H1 (cell line): Measurements from ENCODE around the gene RBM10. TPM values are rescaled to one million over a fixed set of nuclear protein-coding genes. Genes with fewer than 3 reads are reported as not detected.

Experiments
- CTCF ChIA-PET: fragments of 300-600 bp; sonication (Branson Sonifier 250); formaldehyde crosslinking; loops from one replicate; lab custom pipeline; 2021; ENCODE audit not compliant: partially characterized antibody; lab: Charles Lee
- POLR2A ChIA-PET: fragments of 300-600 bp; sonication (Branson Sonifier 250); formaldehyde crosslinking; loops from one replicate; lab custom pipeline; 2021; ENCODE audit warnings: inconsistent platforms; ENCODE audit not compliant: partially characterized antibody; lab: Charles Lee
- DNase-seq, 2 experiments: peaks; one replicate each; pipeline versions ENCODE4 v3.0.0 to v3.0.0-alpha.2; 2010 to 2022; ENCODE audit warnings: low spot score in 2 of 2, low read depth in 1 of 2, mixed read lengths in 1 of 2
- FAIRE-seq: peaks from 2 replicates; lab custom pipeline; 2011; peaks lifted over from hg19 to GRCh38; lab: Jason Lieb, UNC
- H2AFZ ChIP-seq: 2 replicates; pipeline ENCODE4 v1.8.1; 2012; ENCODE audit warnings: low read length, inconsistent platforms
- H2AK5ac ChIP-seq: 2 replicates; pipeline ENCODE4 v1.6.1; 2013; ENCODE audit warnings: low read depth, low read length
- H2BK120ac ChIP-seq: replicated peaks from 2 replicates; pipeline ENCODE3; 2013; ENCODE audit warnings: low read depth, low read length, inconsistent platforms
- H2BK12ac ChIP-seq: 2 replicates; pipeline ENCODE4 v1.6.1; 2013; ENCODE audit warnings: low read depth, low read length
- H2BK15ac ChIP-seq: 2 replicates; pipeline ENCODE4 v1.6.1; 2013; ENCODE audit warnings: low read length
- H2BK20ac ChIP-seq: 2 replicates; pipeline ENCODE4 v1.6.1; 2013; ENCODE audit warnings: low read length
- H2BK5ac ChIP-seq: 2 replicates; pipeline ENCODE4 v1.6.1; 2013; ENCODE audit warnings: low read depth, low read length
- H3K14ac ChIP-seq: 2 replicates; pipeline ENCODE4 v1.6.1; 2013; ENCODE audit warnings: inconsistent platforms; ENCODE audit not compliant: insufficient read length
- H3K18ac ChIP-seq: 2 replicates; pipeline ENCODE4 v1.6.1; 2013; ENCODE audit warnings: low read length; ENCODE audit errors: extremely low read depth
- H3K23ac ChIP-seq: 2 replicates; pipeline ENCODE4 v1.6.1; 2013; ENCODE audit warnings: inconsistent platforms; ENCODE audit not compliant: insufficient read length
- H3K23me2 ChIP-seq: 2 replicates; pipeline ENCODE4 v1.6.1; 2013; ENCODE audit warnings: low read depth, low read length
- H3K27ac ChIP-seq: 2 replicates; pipeline ENCODE4 v1.6.1; 2011; ENCODE audit warnings: low read depth, low read length, inconsistent platforms
- H3K27me3 ChIP-seq, 4 experiments: replicated peaks in 1 of 4; 1 replicate in 1 of 4; 2 replicates in 3 of 4; pipeline versions ENCODE4 v1.6.1 to v1.8.1; 2011 to 2013; ENCODE audit warnings: low read length in 3 of 4, mild to moderate bottlenecking in 3 of 4, inconsistent platforms in 2 of 4, mixed read lengths in 2 of 4, moderate library complexity in 1 of 4; ENCODE audit not compliant: control insufficient read depth in 3 of 4, insufficient read depth in 3 of 4; ENCODE audit errors: extremely low read depth in 1 of 4
- H3K36me3 ChIP-seq, 4 experiments: 2 replicates each; pipeline versions ENCODE4 v1.6.1 to v1.8.1; 2011 to 2013; ENCODE audit warnings: mild to moderate bottlenecking in 4 of 4, low read length in 3 of 4, moderate library complexity in 2 of 4, control low read depth in 1 of 4, inconsistent platforms in 1 of 4; ENCODE audit not compliant: insufficient read depth in 4 of 4, control insufficient read depth in 2 of 4
- H3K4ac ChIP-seq: replicated peaks from 2 replicates; pipeline ENCODE3; 2013; ENCODE audit warnings: low read length, low read depth, mixed read lengths, inconsistent platforms; ENCODE audit not compliant: insufficient read length
- H3K4me1 ChIP-seq, 4 experiments: replicated peaks in 1 of 4; 1 replicate in 1 of 4; 2 replicates in 3 of 4; pipeline versions ENCODE4 v1.6.1 to v1.8.1; 2011 to 2013; ENCODE audit warnings: low read length in 3 of 4, inconsistent platforms in 2 of 4, mixed read lengths in 1 of 4; ENCODE audit not compliant: insufficient read depth in 4 of 4, control insufficient read depth in 3 of 4
- H3K4me2 ChIP-seq, 2 experiments: 2 replicates each; pipeline versions ENCODE4 v1.6.1 to v1.8.1; 2011 to 2013; ENCODE audit warnings: low read depth in 2 of 2, low read length in 2 of 2, control low read depth in 1 of 2, inconsistent platforms in 1 of 2, mild to moderate bottlenecking in 1 of 2; ENCODE audit not compliant: insufficient read depth in 1 of 2
- H3K4me3 ChIP-seq, 4 experiments: fragments of 200-600, 300-600 bp in 1 of 4; sonication (generic), shearing (Covaris generic), sonication (Bioruptor Twin) in 1 of 4; 2 replicates each; pipeline versions ENCODE4 v1.5.1 to v1.8.1; 2011 to 2016; ENCODE audit warnings: low read length in 4 of 4, low read depth in 3 of 4, control low read depth in 2 of 4, inconsistent platforms in 2 of 4, mild to moderate bottlenecking in 2 of 4, mixed read lengths in 1 of 4, moderate library complexity in 1 of 4; ENCODE audit not compliant: insufficient read depth in 2 of 4; ENCODE audit errors: extremely low read depth in 1 of 4
- H3K56ac ChIP-seq: replicated peaks from 2 replicates; pipeline ENCODE3; 2013; ENCODE audit warnings: low read depth, mild to moderate bottlenecking, mixed read lengths, low read length, inconsistent platforms; ENCODE audit not compliant: insufficient read length
- H3K79me1 ChIP-seq: 2 replicates; pipeline ENCODE4 v1.6.1; 2013; ENCODE audit warnings: low read depth, low read length, control low read depth
- H3K79me2 ChIP-seq, 2 experiments: 2 replicates each; pipeline versions ENCODE4 v1.6.1 to v1.8.1; 2012 to 2013; ENCODE audit warnings: low read length in 2 of 2, mild to moderate bottlenecking in 2 of 2, inconsistent platforms in 1 of 2; ENCODE audit not compliant: insufficient read depth in 2 of 2, control insufficient read depth in 1 of 2
- H3K9ac ChIP-seq, 4 experiments: replicated peaks in 1 of 4; 1 replicate in 1 of 4; 2 replicates in 3 of 4; pipeline versions ENCODE4 v1.6.1 to v1.8.1; 2011 to 2013; ENCODE audit warnings: low read depth in 3 of 4, low read length in 3 of 4, control low read depth in 2 of 4, mild to moderate bottlenecking in 2 of 4, moderate library complexity in 2 of 4, inconsistent platforms in 1 of 4; ENCODE audit errors: extremely low read depth in 1 of 4
- H3K9me3 ChIP-seq, 2 experiments: 2 replicates each; pipeline versions ENCODE4 v1.6.1 to v1.8.1; 2012 to 2013; ENCODE audit warnings: mild to moderate bottlenecking in 2 of 2, moderate library complexity in 2 of 2, control low read depth in 1 of 2, inconsistent platforms in 1 of 2, low read depth in 1 of 2, low read length in 1 of 2, mixed read lengths in 1 of 2; ENCODE audit not compliant: insufficient read depth in 2 of 2
- H4K20me1 ChIP-seq, 2 experiments: replicated peaks in 1 of 2; 2 replicates each; pipeline versions ENCODE3 to v1.8.1; 2011 to 2013; ENCODE audit warnings: inconsistent platforms in 2 of 2, low read length in 2 of 2, mild to moderate bottlenecking in 1 of 2; ENCODE audit not compliant: insufficient read depth in 2 of 2, control insufficient read depth in 1 of 2
- H4K5ac ChIP-seq: 2 replicates; pipeline ENCODE4 v1.6.1; 2013; ENCODE audit warnings: low read length, low read depth, mixed read lengths, inconsistent platforms; ENCODE audit not compliant: insufficient read length
- H4K8ac ChIP-seq: 2 replicates; pipeline ENCODE4 v1.8.0; 2013; ENCODE audit warnings: mild to moderate bottlenecking, moderate library complexity, low read length, inconsistent platforms; ENCODE audit not compliant: insufficient read depth; ENCODE audit errors: extremely low read depth
- H4K91ac ChIP-seq: replicated peaks from 2 replicates; pipeline ENCODE3; 2013; ENCODE audit warnings: low read length, mixed read lengths, inconsistent platforms; ENCODE audit not compliant: insufficient read length
- CREB1 ChIP-seq: IDR thresholded peaks from 2 replicates; pipeline ENCODE4 v1.6.1; 2012; ENCODE audit warnings: inconsistent platforms
- WGBS, 2 experiments: shearing (Covaris generic) in 1 of 2; methylation state at CpG; one replicate each; pipeline versions ENCODE4 v1.1.6 to v1.1.7; 2013 to 2015; ENCODE audit warnings: low lambda C conversion rate in 2 of 2, mixed read lengths in 2 of 2, inconsistent platforms in 1 of 2, low coverage in 1 of 2, missing lambda C conversion rate in 1 of 2; ENCODE audit not compliant: insufficient replicate concordance in 2 of 2, insufficient coverage in 1 of 2, insufficient read length in 1 of 2; ENCODE audit errors: extremely low coverage in 1 of 2, missing lambda C conversion rate in 1 of 2; 5-methylcytosine and 5-hydroxymethylcytosine counted together
- polyA plus RNA-seq, 7 experiments: library from polyadenylated mRNA; depleted of rRNA in 3 of 7; stranded (reverse) in 5 of 7; unstranded in 2 of 7; fragments of >200 nt in 5 of 7; fragments of 200-250 nt in 2 of 7; gene quantifications; 1 replicate in 5 of 7; 2 replicates in 1 of 7; 4 replicates in 1 of 7; pipeline versions ENCODE4 v1.2.1 to v1.2.3, GENCODE V29; 2011 to 2013; ENCODE audit warnings: missing spikeins in 2 of 7, mixed read lengths in 2 of 7
- total RNA-seq: library from RNA; stranded (reverse); fragmentation: NEBNext Ultra II Directional; extraction: Animal tissue kit (Norgen Biotek cat#: 25700); gene quantifications from 2 replicates; pipeline ENCODE4 v1.2.1, GENCODE V29; 2021

The RBM10 gene
- total and polyA plus RNA-seq, 2 of the 8 experiments (the other 6 are each of a cell fraction or from before 2014, with no cell fraction given), result 35.7 to 64.0 TPM

DNA sequence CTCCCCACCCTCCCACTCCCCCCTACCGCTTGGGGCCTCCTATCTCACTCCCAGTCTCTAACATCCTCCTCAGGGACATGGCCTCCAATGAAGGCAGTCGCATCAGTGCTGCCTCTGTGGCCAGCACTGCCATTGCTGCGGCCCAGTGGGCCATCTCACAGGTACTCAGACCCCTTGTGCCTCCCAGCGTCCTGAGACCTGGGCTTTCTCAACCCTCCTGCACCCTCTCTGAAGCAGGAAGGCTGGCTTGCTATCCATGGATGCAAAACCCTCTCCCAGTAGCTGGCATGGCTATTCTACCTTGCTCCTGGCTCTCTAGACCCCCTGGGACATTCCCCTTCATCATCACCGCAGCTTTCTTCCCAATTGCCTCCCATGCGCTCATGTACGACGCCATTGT, 35.3 kb downstream of the RBM10 start:
- H3K4me2 ChIP-seq, result no peak overlapping the region
- H3K79me2 ChIP-seq, result no peaks in the 10 kb centered on the region
- H2AFZ ChIP-seq, result no peak overlapping the region
- no peak overlapping the region for H4K8ac ChIP-seq
- no peak overlapping the region for H3K56ac ChIP-seq
- no peaks in the 10 kb centered on the region for H3K4me1 ChIP-seq
- peaks cover 4 to 47% (median 30%) of the 10 kb centered on the region in 4 experiments; a peak in 7 of 8 replicates for H3K36me3 ChIP-seq
- no peak overlapping the region for H3K27ac ChIP-seq
- H3K23ac ChIP-seq, result no peak overlapping the region
- ChIA-PET CTCF (no interaction called here), POLR2A (no interaction called here)
- no peak overlapping the region for H2BK120ac ChIP-seq
- no peaks in the 10 kb centered on the region for H3K27me3 ChIP-seq
- no peak overlapping the region for H3K18ac ChIP-seq
- H2BK20ac ChIP-seq, result no peak overlapping the region
- H4K91ac ChIP-seq, result no peak overlapping the region
- H3K9me3 ChIP-seq, result no peaks in the 10 kb centered on the region
- H3K23me2 ChIP-seq, result no peaks in the 10 kb centered on the region
- H2BK12ac ChIP-seq, result no peak overlapping the region
- no peak overlapping the region for H3K9ac ChIP-seq
- H4K20me1 ChIP-seq, result peaks cover 0 to 2% of the 10 kb centered on the region in 2 experiments
- no peak overlapping the region for H2AK5ac ChIP-seq
- no peak overlapping the region for H4K5ac ChIP-seq
- no peak overlapping the region for H2BK15ac ChIP-seq
- H2BK5ac ChIP-seq, result no peak overlapping the region
- H3K14ac ChIP-seq, result no peak overlapping the region
- FAIRE-seq (no peak), DNase-seq (no peak)
- H3K4me3 ChIP-seq, result no peak overlapping the region
- 93% methylated on average over 5 of the region's 8 CpGs; no CpG with 5 or more reads in 1 of the 2 experiments for WGBS, 2 experiments
- H3K4ac ChIP-seq, result no peak overlapping the region
- no peaks in the 10 kb centered on the region for H3K79me1 ChIP-seq
- TF ChIP-seq CREB1, result no peak
